ENCODE results near the gene PIP5K1A. TPM values are rescaled to one million over a fixed set of nuclear protein-coding genes. Genes with fewer than 3 reads are reported as not detected.

PIP5K1A gene
- total RNA-seq, 6 donors from 2014 or later = 37.2 to 94.3 (median 70.6) TPM

GRCh38 chr1:151210830-151211229 lies 12.5 kb downstream of the PIP5K1A start:
- H3K4me3 ChIP-seq = no peak overlapping the region
- no peaks in the 10 kb centered on the region for H3K27me3 ChIP-seq
- ATAC-seq (ENCODE audit: low FRiP score in 2 of 2) (no peak), DNase-seq (no peak)
- peaks cover 8 to 47% (median 37%) of the 10 kb centered on the region in 4 donors for H3K36me3 ChIP-seq
- H3K4me1 ChIP-seq = peaks cover 0 to 13% (median 2%) of the 10 kb centered on the region in 4 donors
- TF ChIP-seq EP300 (IDR thresholded peaks at IDR 0.05) (no peak), POLR2AphosphoS5 (IDR thresholded peaks at IDR 0.05) (no peak), CTCF (IDR thresholded peaks at IDR 0.05) (no peak), POLR2A (IDR thresholded peaks at IDR 0.05) (no peak)
- no peak overlapping the region for H3K27ac ChIP-seq
- H3K9me3 ChIP-seq = no peaks in the 10 kb centered on the region
- 90 to 94% methylated on average over 1 of the region's 1 CpG for WGBS, 2 donors

- ATAC-seq (ENCODE audit: low FRiP score in 2 of 2) = no peak
- 74 to 84% methylated on average over 15 of the region's 15 CpGs for WGBS, 2 donors
- no peak overlapping the region for H3K27ac ChIP-seq
- peaks cover 6 to 40% (median 29%) of the 10 kb centered on the region in 4 donors for H3K36me3 ChIP-seq
- TF ChIP-seq CTCF (IDR thresholded peaks at IDR 0.05) = no peak
- TF ChIP-seq POLR2A (IDR thresholded peaks at IDR 0.05) = no peak
- no peak for TF ChIP-seq POLR2AphosphoS5 (IDR thresholded peaks at IDR 0.05)
- TF ChIP-seq EP300 (IDR thresholded peaks at IDR 0.05) = no peak
- peaks cover 0 to 7% (median 2%) of the 10 kb centered on the region in 4 donors for H3K4me1 ChIP-seq
- H3K9me3 ChIP-seq = no peaks in the 10 kb centered on the region
- H3K4me3 ChIP-seq = no peak overlapping the region
- H3K27me3 ChIP-seq = no peaks in the 10 kb centered on the region
- DNase-seq = no peak
Observed at GRCh38 chr1:151211972-151212705, 13.8 kb downstream of the PIP5K1A start.

GRCh38 chr1:151213560-151213959 lies 15.2 kb downstream of the PIP5K1A start:
- 28 to 31% methylated on average over 2 of the region's 2 CpGs for WGBS, 2 donors
- no peak overlapping the region for H3K4me3 ChIP-seq
- H3K36me3 ChIP-seq = peaks cover 0 to 32% (median 20%) of the 10 kb centered on the region in 4 donors
- H3K27ac ChIP-seq = no peak overlapping the region
- no peaks in the 10 kb centered on the region for H3K27me3 ChIP-seq
- no peaks in the 10 kb centered on the region for H3K9me3 ChIP-seq
- peaks cover 0 to 6% (median 2%) of the 10 kb centered on the region in 4 donors for H3K4me1 ChIP-seq
- TF ChIP-seq CTCF (IDR thresholded peaks at IDR 0.05) (no peak), POLR2AphosphoS5 (IDR thresholded peaks at IDR 0.05) (no peak), POLR2A (IDR thresholded peaks at IDR 0.05) (no peak), EP300 (IDR thresholded peaks at IDR 0.05) (no peak)
- DNase-seq (no peak), ATAC-seq (ENCODE audit: low FRiP score in 2 of 2) (no peak)

- Histone ChIP-seq H3K4me3 (no peak overlapping the region), H3K36me3 (peaks cover 0 to 31% (median 8%) of the 10 kb centered on the region in 4 donors), H3K27me3 (no peaks in the 10 kb centered on the region), H3K27ac (no peak overlapping the region), H3K4me1 (peaks cover 0 to 5% (median 3%) of the 10 kb centered on the region in 4 donors), H3K9me3 (no peaks in the 10 kb centered on the region)
- TF ChIP-seq POLR2AphosphoS5 (IDR thresholded peaks at IDR 0.05) (no peak), CTCF (IDR thresholded peaks at IDR 0.05) (no peak), POLR2A (IDR thresholded peaks at IDR 0.05) (no peak), EP300 (IDR thresholded peaks at IDR 0.05) (no peak)
- no peak for ATAC-seq (ENCODE audit: low FRiP score in 2 of 2)
- no peak for DNase-seq
- 87 to 96% methylated on average over 1 of the region's 1 CpG for WGBS, 2 donors
Observed at GRCh38 chr1:151221616-151222015, 23.3 kb downstream of the PIP5K1A start.

GRCh38 chr1:151222130-151222529 lies 23.8 kb downstream of the PIP5K1A start:
- DNase-seq (no peak), ATAC-seq (ENCODE audit: low FRiP score in 2 of 2) (no peak)
- no peak for TF ChIP-seq EP300 (IDR thresholded peaks at IDR 0.05)
- no peak for TF ChIP-seq POLR2AphosphoS5 (IDR thresholded peaks at IDR 0.05)
- no peak for TF ChIP-seq CTCF (IDR thresholded peaks at IDR 0.05)
- no peak for TF ChIP-seq POLR2A (IDR thresholded peaks at IDR 0.05)
- Histone ChIP-seq H3K4me1 (peaks cover 0 to 5% (median 2%) of the 10 kb centered on the region in 4 donors), H3K9me3 (no peaks in the 10 kb centered on the region), H3K4me3 (no peak overlapping the region), H3K27ac (no peak overlapping the region), H3K27me3 (no peaks in the 10 kb centered on the region), H3K36me3 (peaks cover 0 to 36% (median 9%) of the 10 kb centered on the region in 4 donors)
- 87 to 92% methylated on average over 4 of the region's 4 CpGs for WGBS, 2 donors
